ENCODE measurements around the gene CSTF2T.
"Not testable (repeated sequence)": the region's sequence is repeated elsewhere in the genome, so short reads cannot be mapped to it uniquely, and the experiment has no call there.

The CSTF2T gene

GRCh38 chr10:51696251-51696650 lies 3.1 kb downstream of the CSTF2T start:
- no peak for DNase-seq (ENCODE audit: low read depth in 3 of 3)

GRCh38 chr10:51694086-51694768 lies 5.2 kb downstream of the CSTF2T start:
- no peak for DNase-seq (ENCODE audit: low read depth in 3 of 3)

- DNase-seq (ENCODE audit: low read depth in 3 of 3) = no peak
Measured at GRCh38 chr10:51691135-51691534, 8.3 kb downstream of the CSTF2T start.

- DNase-seq (ENCODE audit: low read depth in 3 of 3) = no peak
Measured at GRCh38 chr10:51689536-51689935, 9.9 kb downstream of the CSTF2T start.

- not testable (repeated sequence) for DNase-seq (ENCODE audit: low read depth in 3 of 3)
Measured at GRCh38 chr10:51688826-51689225, 10.6 kb downstream of the CSTF2T start.

GRCh38 chr10:51687296-51687695 lies 12.1 kb downstream of the CSTF2T start:
- DNase-seq (ENCODE audit: low read depth in 3 of 3) = no peak

GRCh38 chr10:51685768-51686167 lies 13.6 kb downstream of the CSTF2T start:
- no peak for DNase-seq (ENCODE audit: low read depth in 3 of 3)

GRCh38 chr10:51683031-51683691 lies 16.2 kb downstream of the CSTF2T start:
- no peak for DNase-seq (ENCODE audit: low read depth in 3 of 3)

- DNase-seq (ENCODE audit: low read depth in 3 of 3) = no peak
Measured at GRCh38 chr10:51679841-51680240, 19.6 kb downstream of the CSTF2T start.

DNA sequence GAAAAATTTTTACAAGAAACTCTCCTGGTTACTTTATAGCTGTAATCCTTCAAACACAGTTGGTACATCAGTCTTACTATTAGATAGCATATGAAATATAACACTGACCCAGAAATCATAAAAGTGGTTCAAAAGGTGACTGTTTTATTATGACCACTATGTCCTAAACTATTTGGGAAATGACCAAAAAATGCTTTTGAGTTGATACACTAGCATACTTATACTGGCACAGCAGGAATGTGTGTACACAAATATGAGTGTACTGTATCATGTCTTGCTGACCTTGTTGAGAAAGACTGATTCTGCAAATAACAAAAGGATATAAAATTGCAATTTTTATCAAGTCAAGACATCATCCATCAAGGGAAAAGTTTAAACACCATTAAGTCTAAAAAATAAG lies 24.3 kb downstream of the CSTF2T start:
- no peak for DNase-seq (ENCODE audit: low read depth in 3 of 3)

DNA sequence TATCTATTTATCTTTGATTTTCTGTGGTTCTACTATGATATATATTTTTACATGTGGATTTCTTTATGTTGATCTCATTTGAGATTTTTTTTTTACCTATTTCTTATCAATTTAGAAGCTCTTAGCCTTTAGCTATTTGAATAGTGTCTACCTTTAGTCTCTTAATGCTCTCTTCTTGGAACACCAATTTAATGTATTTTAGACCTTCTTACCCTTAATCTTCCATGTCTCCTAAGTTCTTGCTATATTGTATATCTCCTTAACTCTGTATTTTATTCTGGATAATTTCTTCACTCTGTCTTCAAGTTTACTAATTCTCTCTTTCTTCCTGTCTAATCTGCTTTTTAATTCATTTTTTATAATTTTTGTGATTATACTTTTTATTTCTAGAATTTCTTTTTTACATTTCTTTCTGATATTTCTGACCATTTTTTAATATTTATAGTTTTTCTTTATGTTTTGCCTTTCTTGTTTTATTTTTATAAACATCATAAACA lies 27.3 kb downstream of the CSTF2T start:
- no peak for DNase-seq (ENCODE audit: low read depth in 3 of 3)

DNA sequence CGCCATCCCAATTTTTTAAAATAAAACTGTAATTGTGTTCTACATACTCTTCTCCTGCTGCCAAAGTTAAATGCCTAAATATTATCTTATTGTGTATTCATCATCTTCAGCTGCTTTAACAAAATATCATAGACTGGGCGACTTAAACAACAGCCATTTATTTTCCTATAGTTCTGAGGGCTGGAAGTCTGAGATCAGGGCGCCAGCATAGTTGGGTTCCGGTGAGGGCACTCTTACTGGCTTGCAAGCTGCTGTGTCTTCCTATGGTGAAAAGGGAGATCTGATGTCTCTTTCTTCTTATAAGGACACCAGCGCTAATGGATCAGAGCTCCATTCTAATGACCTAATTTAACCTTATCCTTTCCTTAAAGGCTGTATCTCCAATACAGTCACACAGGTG lies 30.4 kb downstream of the CSTF2T start:
- DNase-seq (ENCODE audit: low read depth in 3 of 3) = no peak

DNA sequence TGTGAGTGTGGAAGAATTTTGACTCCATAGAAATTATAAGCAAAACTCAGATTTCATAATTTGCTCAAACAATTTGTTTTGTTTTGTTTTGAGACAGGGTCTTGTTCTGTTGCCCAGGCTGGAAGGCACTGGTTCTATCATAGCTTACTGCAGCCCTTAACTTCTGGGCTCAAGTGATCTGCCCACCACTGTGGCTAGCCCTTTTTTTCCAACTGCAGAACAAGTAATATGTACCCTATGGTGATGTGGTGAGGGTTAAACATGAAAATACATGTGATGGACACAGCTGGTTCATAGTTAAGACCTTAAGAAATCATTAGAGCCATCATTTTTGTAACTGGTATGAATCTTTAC lies 31.1 kb downstream of the CSTF2T start:
- DNase-seq (ENCODE audit: low read depth in 3 of 3) = no peak

GRCh38 chr10:51667678-51668335 lies 31.6 kb downstream of the CSTF2T start:
- no peak for DNase-seq (ENCODE audit: low read depth in 3 of 3)

DNA sequence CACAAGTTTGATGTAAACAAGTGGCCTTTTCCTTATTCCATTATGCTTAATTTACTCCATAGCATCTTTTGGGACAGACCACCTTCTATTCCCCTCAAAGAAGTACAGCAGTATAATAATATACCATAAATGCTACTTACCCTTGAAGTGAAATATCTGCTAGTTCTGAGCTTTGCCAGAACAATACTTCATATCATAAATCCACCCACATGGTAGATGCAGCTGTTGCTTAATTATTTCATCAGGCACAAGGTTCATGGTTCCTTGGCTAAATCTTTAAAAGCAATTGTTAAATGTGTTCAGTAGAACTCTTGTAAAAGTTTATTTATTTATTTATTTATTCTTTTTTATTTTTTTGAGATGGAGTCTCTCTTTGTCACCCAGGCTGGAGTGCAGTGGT lies 32.9 kb downstream of the CSTF2T start:
- no peak for DNase-seq (ENCODE audit: low read depth in 3 of 3)

GRCh38 chr10:51663086-51663485 lies 36.3 kb downstream of the CSTF2T start:
- no peak for DNase-seq (ENCODE audit: low read depth in 3 of 3)

- DNase-seq (ENCODE audit: low read depth in 3 of 3) = no peak
Measured at GRCh38 chr10:51659344-51659743, 40.1 kb downstream of the CSTF2T start.

DNA sequence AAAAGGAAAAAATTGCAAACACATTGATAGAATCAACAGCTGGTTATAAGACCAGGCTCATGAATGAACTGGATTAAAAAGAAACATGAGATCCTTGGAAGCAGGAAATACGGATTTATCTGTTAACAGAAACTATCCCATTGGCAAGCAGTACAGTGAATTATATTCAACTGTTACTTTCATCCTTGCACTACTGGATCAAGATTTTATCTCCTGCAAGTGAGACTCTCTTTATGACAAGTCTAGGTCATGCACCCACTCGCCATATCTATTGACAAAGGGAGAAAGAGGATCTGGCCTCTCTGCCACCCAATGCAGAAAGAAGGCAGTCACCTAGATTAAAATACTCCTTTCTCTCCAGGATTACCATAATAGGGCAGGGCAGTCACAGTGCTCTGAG lies 41.4 kb downstream of the CSTF2T start:
- DNase-seq (ENCODE audit: low read depth in 3 of 3) = no peak

- no peak for DNase-seq (ENCODE audit: low read depth in 3 of 3)
Measured at GRCh38 chr10:51656503-51656902, 42.9 kb downstream of the CSTF2T start.

GRCh38 chr10:51654918-51655317 lies 44.5 kb downstream of the CSTF2T start:
- DNase-seq (ENCODE audit: low read depth in 3 of 3) = no peak

- no peak for DNase-seq (ENCODE audit: low read depth in 3 of 3)
Measured at GRCh38 chr10:51653025-51653424, 46.4 kb downstream of the CSTF2T start.

- DNase-seq (ENCODE audit: low read depth in 3 of 3) = no peak
Measured at GRCh38 chr10:51651063-51651462, 48.3 kb downstream of the CSTF2T start.

DNA sequence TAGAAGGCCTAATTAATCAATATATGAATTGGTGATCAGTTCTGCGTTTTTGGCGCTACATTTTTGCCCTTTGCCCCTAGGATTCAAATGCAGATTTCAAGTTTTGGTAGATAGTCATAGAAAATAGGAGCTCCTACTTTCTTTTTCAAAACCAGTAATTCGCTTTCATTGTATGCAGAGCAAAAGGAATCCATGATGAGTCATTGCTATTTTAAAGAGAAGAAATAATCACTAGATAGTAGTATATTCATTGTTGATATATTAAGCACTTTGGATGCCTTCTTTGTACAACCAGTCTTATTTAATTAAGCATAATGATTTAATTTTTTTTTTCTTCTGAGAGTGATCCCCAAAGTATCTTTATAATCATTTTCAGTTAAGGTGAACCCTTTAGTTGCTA lies 50.3 kb downstream of the CSTF2T start:
- DNase-seq (ENCODE audit: low read depth in 3 of 3) = no peak

Data from stimulated activated CD4-positive, alpha-beta T cell treated with anti-CD3 and anti-CD28 coated beads, TNF-alpha, amount 100 ng/mL, for 24 hours (primary cell).